H9 (cell line): ENCODE data around the gene NKAPD1. TPM values are rescaled to one million over a fixed set of nuclear protein-coding genes. Genes with fewer than 3 reads are reported as not detected.

Experiments used
- DNase-seq: peaks from one replicate; pipeline ENCODE4 v3.0.0-alpha.2; 2017
- H2AFZ ChIP-seq: one replicate; pipeline ENCODE4 v1.6.1; 2013; ENCODE audit warnings: mild to moderate bottlenecking, low read length, control low read depth, moderate library complexity
- H2AK5ac ChIP-seq: 2 replicates; pipeline ENCODE4 v1.6.1; 2013; ENCODE audit warnings: low read length, control low read depth, mixed read lengths; ENCODE audit not compliant: insufficient read length
- H2BK120ac ChIP-seq: one replicate; pipeline ENCODE4 v1.6.1; 2013; ENCODE audit warnings: low read depth, mild to moderate bottlenecking, low read length, control low read depth, inconsistent platforms; ENCODE audit not compliant: poor library complexity, severe bottlenecking
- H2BK12ac ChIP-seq: 2 replicates; pipeline ENCODE4 v1.6.1; 2013; ENCODE audit warnings: low read length, control low read depth, mixed read lengths, low read depth; ENCODE audit not compliant: insufficient read length
- H2BK15ac ChIP-seq: 2 replicates; pipeline ENCODE4 v1.6.1; 2013; ENCODE audit warnings: low read depth, low read length, control low read depth
- H2BK20ac ChIP-seq: one replicate; pipeline ENCODE4 v1.6.1; 2013; ENCODE audit warnings: low read depth, mild to moderate bottlenecking, low read length, control low read depth, inconsistent platforms; ENCODE audit not compliant: poor library complexity, severe bottlenecking
- H2BK5ac ChIP-seq: 2 replicates; pipeline ENCODE4 v1.6.1; 2013; ENCODE audit warnings: low read length, control low read depth, mixed read lengths; ENCODE audit not compliant: insufficient read length
- H3K14ac ChIP-seq: 2 replicates; pipeline ENCODE4 v1.6.1; 2013; ENCODE audit warnings: low read length, control low read depth; ENCODE audit not compliant: insufficient read depth
- H3K18ac ChIP-seq: 2 replicates; pipeline ENCODE4 v1.6.1; 2013; ENCODE audit warnings: low read depth, mild to moderate bottlenecking, mixed read lengths, low read length, control low read depth; ENCODE audit not compliant: insufficient read length
- H3K23ac ChIP-seq: 2 replicates; pipeline ENCODE4 v1.6.1; 2013; ENCODE audit warnings: low read length, control low read depth, mixed read lengths, low read depth; ENCODE audit not compliant: insufficient read length
- H3K23me2 ChIP-seq: 2 replicates; pipeline ENCODE4 v1.6.1; 2013; ENCODE audit warnings: low read depth, mild to moderate bottlenecking, mixed read lengths, low read length, control low read depth; ENCODE audit not compliant: insufficient read length, poor library complexity, severe bottlenecking
- H3K27ac ChIP-seq: 2 replicates; pipeline ENCODE4 v1.5.1; 2013; ENCODE audit warnings: low read length, control low read depth, mixed read lengths, low read depth; ENCODE audit not compliant: insufficient read length
- H3K27me3 ChIP-seq: 2 replicates; pipeline ENCODE4 v1.6.1; 2013; ENCODE audit warnings: low read length, control low read depth, inconsistent platforms; ENCODE audit not compliant: insufficient read depth
- H3K4ac ChIP-seq: 2 replicates; pipeline ENCODE4 v1.6.1; 2013; ENCODE audit warnings: low read depth, mild to moderate bottlenecking, control low read depth, inconsistent platforms, low read length, moderate library complexity
- H3K4me1 ChIP-seq: 2 replicates; pipeline ENCODE4 v1.6.1; 2013; ENCODE audit warnings: low read length, control low read depth, inconsistent platforms; ENCODE audit not compliant: insufficient read depth
- H3K4me2 ChIP-seq: 2 replicates; pipeline ENCODE4 v1.6.1; 2013; ENCODE audit warnings: low read length, control low read depth, mixed read lengths; ENCODE audit not compliant: insufficient read length, insufficient read depth
- H3K56ac ChIP-seq: 2 replicates; pipeline ENCODE4 v1.6.1; 2013; ENCODE audit warnings: low read depth, mild to moderate bottlenecking, mixed read lengths, low read length, control low read depth; ENCODE audit not compliant: insufficient read length
- H3K79me1 ChIP-seq: 2 replicates; pipeline ENCODE4 v1.6.1; 2013; ENCODE audit warnings: low read depth, mild to moderate bottlenecking, moderate library complexity, low read length, control low read depth, inconsistent platforms; ENCODE audit not compliant: insufficient read depth, poor library complexity, severe bottlenecking
- H3K79me2 ChIP-seq: 2 replicates; pipeline ENCODE4 v1.6.1; 2013; ENCODE audit warnings: low read length, control low read depth, inconsistent platforms; ENCODE audit not compliant: insufficient read depth
- H3K9ac ChIP-seq: 2 replicates; pipeline ENCODE4 v1.6.1; 2013; ENCODE audit warnings: low read length, control low read depth, mixed read lengths; ENCODE audit not compliant: insufficient read length; ENCODE audit errors: extremely low read depth
- H3K9me3 ChIP-seq: one replicate; pipeline ENCODE4 v1.6.1; 2013; ENCODE audit warnings: low read depth, low read length, inconsistent platforms; ENCODE audit not compliant: control insufficient read depth
- H3T11ph ChIP-seq: one replicate; pipeline ENCODE4 v1.6.1; 2013; ENCODE audit warnings: mild to moderate bottlenecking, low read length, control low read depth, inconsistent platforms
- H4K20me1 ChIP-seq: one replicate; pipeline ENCODE4 v1.6.1; 2013; ENCODE audit not compliant: control insufficient read depth, insufficient read length, insufficient read depth
- H4K5ac ChIP-seq: 2 replicates; pipeline ENCODE4 v1.6.1; 2013; ENCODE audit warnings: low read depth, mild to moderate bottlenecking, mixed read lengths, low read length, control low read depth; ENCODE audit not compliant: insufficient read length
- H4K8ac ChIP-seq: replicated peaks from 2 replicates; pipeline ENCODE4 v1.6.1; 2013; ENCODE audit warnings: low read length, control low read depth, mixed read lengths, low read depth; ENCODE audit not compliant: insufficient read length
- H4K91ac ChIP-seq: 2 replicates; pipeline ENCODE4 v1.6.1; 2013; ENCODE audit warnings: low read depth, mild to moderate bottlenecking, moderate library complexity, mixed read lengths, low read length, control low read depth; ENCODE audit not compliant: insufficient read length
- H3K27ac Mint-ChIP-seq, 3 experiments: 2 replicates in 2 of 3; 3 replicates in 1 of 3; pipeline ENCODE4 v1.8.0; 2020 to 2021; ENCODE audit warnings: mixed read lengths in 3 of 3, mild to moderate bottlenecking in 1 of 3, moderate library complexity in 1 of 3
- H3K27me3 Mint-ChIP-seq: 2 replicates; pipeline ENCODE4 v1.8.0; 2021; ENCODE audit warnings: low read depth, mild to moderate bottlenecking, moderate library complexity, mixed read lengths
- H3K36me3 Mint-ChIP-seq, 3 experiments: 2 replicates in 2 of 3; 3 replicates in 1 of 3; pipeline ENCODE4 v1.8.0; 2020 to 2021; ENCODE audit warnings: low read depth in 3 of 3, mixed read lengths in 3 of 3; ENCODE audit not compliant: insufficient read depth in 1 of 3
- H3K4me1 Mint-ChIP-seq, 2 experiments: 2 replicates each; pipeline ENCODE4 v1.8.0; 2020; ENCODE audit warnings: mixed read lengths in 2 of 2
- H3K4me3 Mint-ChIP-seq, 2 experiments: 2 replicates in 1 of 2; 3 replicates in 1 of 2; pipeline ENCODE4 v1.8.0; 2020 to 2021; ENCODE audit warnings: mild to moderate bottlenecking in 2 of 2, mixed read lengths in 2 of 2, moderate library complexity in 1 of 2
- H3K9me3 Mint-ChIP-seq, 2 experiments: 2 replicates in 1 of 2; 3 replicates in 1 of 2; pipeline ENCODE4 v1.8.0; 2020; ENCODE audit warnings: mild to moderate bottlenecking in 2 of 2, mixed read lengths in 2 of 2, moderate library complexity in 1 of 2
- CTCF ChIP-seq: fragments of 200-600 bp; sonication (generic); conservative IDR thresholded peaks from 3 replicates; pipeline ENCODE4 v1.8.0; 2021; ENCODE audit warnings: antibody characterized with exemption, mild to moderate bottlenecking
- WGBS: extraction: QIAGEN DNeasy Blood & Tissue Kit; methylation state at CpG from one replicate; pipeline ENCODE4 v1.1.7; 2013; ENCODE audit warnings: missing lambda C conversion rate, low lambda C conversion rate, mixed read lengths; ENCODE audit not compliant: insufficient read length; ENCODE audit errors: extremely low coverage; 5-methylcytosine and 5-hydroxymethylcytosine counted together
- total RNA-seq: library from RNA; stranded (reverse); gene quantifications from 2 replicates; pipeline ENCODE4 v1.2.1, GENCODE V29; 2021

NKAPD1 gene
- total RNA-seq, 1 experiment from 2014 or later: 25.9 TPM

- Histone ChIP-seq H3K4me2 (no peak overlapping the region), H2BK15ac (no peak overlapping the region), H2BK12ac (no peak overlapping the region), H2AK5ac (no peak overlapping the region), H3K79me2 (no peaks in the 10 kb centered on the region), H4K5ac (no peak overlapping the region), H2BK120ac (no peak overlapping the region), H2AFZ (no peak overlapping the region), H3T11ph (no peak overlapping the region), H3K23me2 (no peaks in the 10 kb centered on the region), H4K91ac (no peak overlapping the region), H3K23ac (no peak overlapping the region), H2BK20ac (no peak overlapping the region), H3K18ac (no peak overlapping the region), H3K9ac (no peak overlapping the region), H4K20me1 (no peaks in the 10 kb centered on the region), H3K56ac (no peak overlapping the region), H2BK5ac (no peak overlapping the region), H3K27me3 (no peaks in the 10 kb centered on the region), H3K14ac (no peak overlapping the region), H3K27ac (no peak overlapping the region), H3K79me1 (no peaks in the 10 kb centered on the region), H3K4ac (no peak overlapping the region), H3K9me3 (no peaks in the 10 kb centered on the region), H4K8ac (no peak overlapping the region), H3K4me1 (no peaks in the 10 kb centered on the region)
- H3K36me3 Mint-ChIP-seq: peaks cover 58 to 88% (median 87%) of the 10 kb centered on the region in 3 experiments
- no CpG with 5 or more reads among the region's 2 CpGs for WGBS
- no peaks in the 10 kb centered on the region for H3K27me3 Mint-ChIP-seq
- no peaks in the 10 kb centered on the region for H3K9me3 Mint-ChIP-seq
- no peak for TF ChIP-seq CTCF
- DNase-seq: no peak
- no peaks in the 10 kb centered on the region for H3K4me1 Mint-ChIP-seq
- no peak overlapping the region for H3K4me3 Mint-ChIP-seq
- no peak overlapping the region for H3K27ac Mint-ChIP-seq
Measured at GRCh38 chr11:112049777-112050176, 24.3 kb upstream of the NKAPD1 start.
